ENCODE measurements around the gene MIGA1.
"Not testable (repeated sequence)": the region's sequence is repeated elsewhere in the genome, so short reads cannot be mapped to it uniquely, and the experiment has no call there.

Gene MIGA1

GRCh38 chr1:77759071-77760028, 20.1 kb upstream of the MIGA1 start, which contains the start of gene USP33:
Gene USP33 (minus strand): TSS chr1:77759852. CDS start chr1:77741697, 18,155 bp downstream.
- DNase-seq, result peak; percentile 84 to 87 (median 86)
- H3K4me1 ChIP-seq (ENCODE audit: control insufficient read depth, insufficient read depth, low read length, poor library complexity, severe bottlenecking), result peaks cover 4% of the 10 kb centered on the region
- peak within 1 kb of the TSS; percentile 83 for H3K27ac ChIP-seq (ENCODE audit: insufficient read depth, low read length, poor library complexity, severe bottlenecking)
- peak within 1 kb of the TSS; percentile 99 for H3K4me3 ChIP-seq (ENCODE audit: insufficient read depth, low read depth, low read length, poor library complexity, severe bottlenecking)
- H3K27me3 ChIP-seq (replicated peaks; ENCODE audit: control insufficient read depth, insufficient read depth, low read length, poor library complexity, severe bottlenecking), result no peaks in the 10 kb centered on the region
- no peaks in the 10 kb centered on the region for H3K9me3 ChIP-seq (ENCODE audit: control insufficient read depth, low read length)
- H3K36me3 ChIP-seq (ENCODE audit: control insufficient read depth, insufficient read depth, low read length), result no peaks in the 10 kb centered on the region

- Histone ChIP-seq H3K9me3 (ENCODE audit: control insufficient read depth, low read length) (no peaks in the 10 kb centered on the region), H3K4me1 (ENCODE audit: control insufficient read depth, insufficient read depth, low read length, poor library complexity, severe bottlenecking) (peaks cover 4% of the 10 kb centered on the region), H3K4me3 (ENCODE audit: insufficient read depth, low read depth, low read length, poor library complexity, severe bottlenecking) (no peak overlapping the region), H3K27ac (ENCODE audit: insufficient read depth, low read length, poor library complexity, severe bottlenecking) (no peak overlapping the region), H3K36me3 (ENCODE audit: control insufficient read depth, insufficient read depth, low read length) (no peaks in the 10 kb centered on the region), H3K27me3 (replicated peaks; ENCODE audit: control insufficient read depth, insufficient read depth, low read length, poor library complexity, severe bottlenecking) (no peaks in the 10 kb centered on the region)
- no peak for DNase-seq
Observed at GRCh38 chr1:77762072-77762476, 17.4 kb upstream of the MIGA1 start.

- H3K4me3 ChIP-seq (ENCODE audit: insufficient read depth, low read depth, low read length, poor library complexity, severe bottlenecking), result no peak overlapping the region
- DNase-seq, result no peak
- no peaks in the 10 kb centered on the region for H3K27me3 ChIP-seq (replicated peaks; ENCODE audit: control insufficient read depth, insufficient read depth, low read length, poor library complexity, severe bottlenecking)
- H3K27ac ChIP-seq (ENCODE audit: insufficient read depth, low read length, poor library complexity, severe bottlenecking), result no peak overlapping the region
- H3K9me3 ChIP-seq (ENCODE audit: control insufficient read depth, low read length), result no peaks in the 10 kb centered on the region
- no peaks in the 10 kb centered on the region for H3K4me1 ChIP-seq (ENCODE audit: control insufficient read depth, insufficient read depth, low read length, poor library complexity, severe bottlenecking)
- no peaks in the 10 kb centered on the region for H3K36me3 ChIP-seq (ENCODE audit: control insufficient read depth, insufficient read depth, low read length)
Observed at GRCh38 chr1:77768006-77768405, 11.4 kb upstream of the MIGA1 start.

GRCh38 chr1:77776007-77776700, 3.3 kb upstream of the MIGA1 start:
- no peak overlapping the region for H3K27ac ChIP-seq (ENCODE audit: insufficient read depth, low read length, poor library complexity, severe bottlenecking)
- no peak for DNase-seq
- H3K36me3 ChIP-seq (ENCODE audit: control insufficient read depth, insufficient read depth, low read length), result no peaks in the 10 kb centered on the region
- no peaks in the 10 kb centered on the region for H3K4me1 ChIP-seq (ENCODE audit: control insufficient read depth, insufficient read depth, low read length, poor library complexity, severe bottlenecking)
- H3K9me3 ChIP-seq (ENCODE audit: control insufficient read depth, low read length), result no peaks in the 10 kb centered on the region
- no peak overlapping the region for H3K4me3 ChIP-seq (ENCODE audit: insufficient read depth, low read depth, low read length, poor library complexity, severe bottlenecking)
- no peaks in the 10 kb centered on the region for H3K27me3 ChIP-seq (replicated peaks; ENCODE audit: control insufficient read depth, insufficient read depth, low read length, poor library complexity, severe bottlenecking)

- H3K27me3 ChIP-seq (replicated peaks; ENCODE audit: control insufficient read depth, insufficient read depth, low read length, poor library complexity, severe bottlenecking), result no peaks in the 10 kb centered on the region
- no peak overlapping the region for H3K27ac ChIP-seq (ENCODE audit: insufficient read depth, low read length, poor library complexity, severe bottlenecking)
- no peak for DNase-seq
- no peaks in the 10 kb centered on the region for H3K9me3 ChIP-seq (ENCODE audit: control insufficient read depth, low read length)
- H3K36me3 ChIP-seq (ENCODE audit: control insufficient read depth, insufficient read depth, low read length), result peaks cover 13% of the 10 kb centered on the region
- peaks cover 2% of the 10 kb centered on the region for H3K4me1 ChIP-seq (ENCODE audit: control insufficient read depth, insufficient read depth, low read length, poor library complexity, severe bottlenecking)
- H3K4me3 ChIP-seq (ENCODE audit: insufficient read depth, low read depth, low read length, poor library complexity, severe bottlenecking), result no peak overlapping the region
Observed at GRCh38 chr1:77781683-77782082, 2.2 kb downstream of the MIGA1 start.

- Histone ChIP-seq H3K9me3 (ENCODE audit: control insufficient read depth, low read length) (no peaks in the 10 kb centered on the region), H3K27me3 (replicated peaks; ENCODE audit: control insufficient read depth, insufficient read depth, low read length, poor library complexity, severe bottlenecking) (no peaks in the 10 kb centered on the region), H3K4me1 (ENCODE audit: control insufficient read depth, insufficient read depth, low read length, poor library complexity, severe bottlenecking) (peaks cover 2% of the 10 kb centered on the region), H3K4me3 (ENCODE audit: insufficient read depth, low read depth, low read length, poor library complexity, severe bottlenecking) (no peak overlapping the region), H3K36me3 (ENCODE audit: control insufficient read depth, insufficient read depth, low read length) (peaks cover 18% of the 10 kb centered on the region), H3K27ac (ENCODE audit: insufficient read depth, low read length, poor library complexity, severe bottlenecking) (no peak overlapping the region)
- no peak for DNase-seq
Observed at GRCh38 chr1:77783141-77783540, 3.7 kb downstream of the MIGA1 start.

- not testable (repeated sequence) for H3K27ac ChIP-seq (ENCODE audit: insufficient read depth, low read length, poor library complexity, severe bottlenecking); H3K9me3 ChIP-seq (ENCODE audit: control insufficient read depth, low read length); H3K4me3 ChIP-seq (ENCODE audit: insufficient read depth, low read depth, low read length, poor library complexity, severe bottlenecking); DNase-seq; H3K4me1 ChIP-seq (ENCODE audit: control insufficient read depth, insufficient read depth, low read length, poor library complexity, severe bottlenecking); H3K27me3 ChIP-seq (replicated peaks; ENCODE audit: control insufficient read depth, insufficient read depth, low read length, poor library complexity, severe bottlenecking)
- peaks cover 18% of the 10 kb centered on the region for H3K36me3 ChIP-seq (ENCODE audit: control insufficient read depth, insufficient read depth, low read length)
Observed at GRCh38 chr1:77786093-77786741, 6.8 kb downstream of the MIGA1 start.

GRCh38 chr1:77794550-77794949, 15.1 kb downstream of the MIGA1 start:
- DNase-seq, result no peak
- Histone ChIP-seq H3K4me3 (ENCODE audit: insufficient read depth, low read depth, low read length, poor library complexity, severe bottlenecking) (no peak overlapping the region), H3K36me3 (ENCODE audit: control insufficient read depth, insufficient read depth, low read length) (peaks cover 7% of the 10 kb centered on the region), H3K9me3 (ENCODE audit: control insufficient read depth, low read length) (no peaks in the 10 kb centered on the region), H3K27ac (ENCODE audit: insufficient read depth, low read length, poor library complexity, severe bottlenecking) (no peak overlapping the region), H3K4me1 (ENCODE audit: control insufficient read depth, insufficient read depth, low read length, poor library complexity, severe bottlenecking) (no peaks in the 10 kb centered on the region), H3K27me3 (replicated peaks; ENCODE audit: control insufficient read depth, insufficient read depth, low read length, poor library complexity, severe bottlenecking) (no peaks in the 10 kb centered on the region)

- no peaks in the 10 kb centered on the region for H3K4me1 ChIP-seq (ENCODE audit: control insufficient read depth, insufficient read depth, low read length, poor library complexity, severe bottlenecking)
- no peaks in the 10 kb centered on the region for H3K9me3 ChIP-seq (ENCODE audit: control insufficient read depth, low read length)
- H3K36me3 ChIP-seq (ENCODE audit: control insufficient read depth, insufficient read depth, low read length), result peaks cover 9% of the 10 kb centered on the region
- no peak overlapping the region for H3K4me3 ChIP-seq (ENCODE audit: insufficient read depth, low read depth, low read length, poor library complexity, severe bottlenecking)
- no peaks in the 10 kb centered on the region for H3K27me3 ChIP-seq (replicated peaks; ENCODE audit: control insufficient read depth, insufficient read depth, low read length, poor library complexity, severe bottlenecking)
- no peak for DNase-seq
- H3K27ac ChIP-seq (ENCODE audit: insufficient read depth, low read length, poor library complexity, severe bottlenecking), result no peak overlapping the region
Observed at GRCh38 chr1:77796695-77797405, 17.4 kb downstream of the MIGA1 start.
